Loucy (cell line): ENCODE data around the gene CCDC43.

Experiments used
- H2AFZ ChIP-seq: fragments of 200-600 bp; sonication (generic); 2 replicates; pipeline ENCODE4 v1.6.0; 2016; ENCODE audit warnings: antibody characterized with exemption, mild to moderate bottlenecking, low read length, moderate library complexity
- H3F3A ChIP-seq: fragments of 200-600 bp; 2 replicates; pipeline ENCODE4 v1.6.0; 2016; ENCODE audit warnings: antibody characterized with exemption, low read depth, mild to moderate bottlenecking
- H3K27me3 ChIP-seq: fragments of 200-600 bp; sonication (generic); 2 replicates; pipeline ENCODE4 v1.6.1; 2014; ENCODE audit warnings: low read length, mild to moderate bottlenecking; ENCODE audit not compliant: insufficient read depth, poor library complexity, severe bottlenecking
- H3K36me3 ChIP-seq: fragments of 200-600 bp; sonication (generic); 2 replicates; pipeline ENCODE4 v1.6.1; 2016; ENCODE audit warnings: low read length; ENCODE audit not compliant: insufficient read depth
- H3K4me1 ChIP-seq: fragments of 200-600 bp; sonication (generic); 2 replicates; pipeline ENCODE4 v1.5.1; 2014; ENCODE audit warnings: low read length, mild to moderate bottlenecking; ENCODE audit not compliant: insufficient read depth, poor library complexity, severe bottlenecking
- H3K4me2 ChIP-seq: fragments of 200-600 bp; sonication (generic); 2 replicates; pipeline ENCODE4 v1.6.0; 2014; ENCODE audit warnings: antibody characterized with exemption, low read length, low read depth, mild to moderate bottlenecking; ENCODE audit not compliant: poor library complexity, severe bottlenecking
- H3K4me3 ChIP-seq: fragments of 200-600 bp; sonication (generic); 2 replicates; pipeline ENCODE4 v1.5.1; 2014; ENCODE audit warnings: low read length, mild to moderate bottlenecking, mixed read lengths; ENCODE audit not compliant: poor library complexity, severe bottlenecking
- H3K79me2 ChIP-seq: fragments of 200-600 bp; sonication (generic); 2 replicates; pipeline ENCODE4 v1.6.1; 2014; ENCODE audit warnings: low read length; ENCODE audit not compliant: insufficient read depth
- H3K9ac ChIP-seq: fragments of 200-600 bp; sonication (generic); 2 replicates; pipeline ENCODE4 v1.6.0; 2014; ENCODE audit warnings: mild to moderate bottlenecking, low read depth, low read length, moderate library complexity; ENCODE audit not compliant: poor library complexity, severe bottlenecking
- H3K9me2 ChIP-seq: fragments of 200-600 bp; sonication (generic); replicated peaks from 2 replicates; pipeline ENCODE4 v1.6.1; 2016; ENCODE audit warnings: low read depth, low read length, mixed read lengths
- H3K9me3 ChIP-seq: fragments of 200-600 bp; sonication (generic); 2 replicates; pipeline ENCODE4 v1.6.1; 2014; ENCODE audit warnings: mild to moderate bottlenecking, antibody characterized with exemption, low read length, low read depth; ENCODE audit not compliant: insufficient read depth
- H4K20me1 ChIP-seq: fragments of 200-600 bp; sonication (generic); 2 replicates; pipeline ENCODE4 v1.6.0; 2014; ENCODE audit warnings: antibody characterized with exemption, low read length, mild to moderate bottlenecking; ENCODE audit not compliant: insufficient read depth, poor library complexity, severe bottlenecking
- EZH2phosphoT487 ChIP-seq: fragments of 200-600 bp; IDR thresholded peaks from 2 replicates; pipeline ENCODE4 v1.6.1; 2018; ENCODE audit warnings: antibody characterized with exemption, mild to moderate bottlenecking, moderate library complexity, borderline replicate concordance
- TF ChIP-seq, protein P1 (sequence below): fragments of 200-600 bp; sonication (generic); conservative IDR thresholded peaks from 2 replicates; pipeline ENCODE4 v1.5.1; 2014; ENCODE audit warnings: mild to moderate bottlenecking, antibody characterized with exemption, low read length

Gene CCDC43

DNA sequence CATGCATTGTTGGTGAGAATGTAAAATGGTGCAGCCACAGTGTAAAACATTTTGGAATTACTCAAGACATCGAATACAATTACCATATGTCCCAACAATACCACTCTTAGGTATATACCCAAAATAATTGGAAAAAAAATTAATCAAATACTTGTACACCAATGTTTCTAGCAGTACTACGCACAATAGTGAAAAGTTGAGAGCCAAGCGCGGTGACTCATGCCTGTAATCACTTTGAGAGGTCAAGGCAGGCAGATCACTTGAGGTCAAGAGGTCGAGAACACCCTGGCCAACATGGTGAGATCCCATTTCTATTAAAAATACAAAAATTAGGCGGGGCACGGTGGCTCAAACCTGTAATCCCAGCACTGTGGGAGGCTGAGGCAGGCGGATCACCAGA, 36.8 kb downstream of the CCDC43 start:
- no peak for TF ChIP-seq EZH2phosphoT487
- H3K9me3 ChIP-seq: no peaks in the 10 kb centered on the region
- H3K36me3 ChIP-seq: no peaks in the 10 kb centered on the region
- no peak overlapping the region for H3K4me2 ChIP-seq
- no peaks in the 10 kb centered on the region for H3K27me3 ChIP-seq
- no peaks in the 10 kb centered on the region for H3K79me2 ChIP-seq
- no peaks in the 10 kb centered on the region for H4K20me1 ChIP-seq
- H3K4me1 ChIP-seq: no peaks in the 10 kb centered on the region
- H3F3A ChIP-seq: no peaks in the 10 kb centered on the region
- H3K9me2 ChIP-seq: no peaks in the 10 kb centered on the region
- no peak overlapping the region for H3K9ac ChIP-seq
- no peak overlapping the region for H2AFZ ChIP-seq
- no peak overlapping the region for H3K4me3 ChIP-seq

DNA sequence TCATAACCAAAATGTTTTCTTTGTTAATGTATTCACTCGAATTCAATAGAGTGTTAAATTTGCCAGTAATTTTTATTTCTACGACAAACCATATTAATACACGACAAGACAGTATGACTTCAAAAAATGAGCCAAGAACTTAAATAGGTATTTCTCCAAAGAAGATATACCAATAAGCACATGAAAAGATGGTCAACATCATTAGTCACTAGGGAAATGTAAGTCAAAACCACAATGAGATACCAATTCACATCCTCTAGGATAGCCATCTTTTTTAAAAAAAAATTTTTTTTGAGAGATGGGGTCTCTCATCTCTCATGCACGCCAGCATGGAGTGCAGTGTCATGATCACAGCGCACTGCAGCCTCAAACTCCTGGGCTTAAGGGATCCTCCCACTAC, 38.3 kb downstream of the CCDC43 start:
- Histone ChIP-seq H3K4me3 (no peak overlapping the region), H3K79me2 (no peaks in the 10 kb centered on the region), H4K20me1 (no peaks in the 10 kb centered on the region), H3K36me3 (no peaks in the 10 kb centered on the region), H3K4me1 (no peaks in the 10 kb centered on the region), H2AFZ (no peak overlapping the region), H3K9me2 (no peaks in the 10 kb centered on the region), H3K4me2 (no peak overlapping the region), H3K27me3 (no peaks in the 10 kb centered on the region), H3K9ac (no peak overlapping the region), H3K9me3 (no peaks in the 10 kb centered on the region), H3F3A (no peaks in the 10 kb centered on the region)
- TF ChIP-seq, protein P1, sequence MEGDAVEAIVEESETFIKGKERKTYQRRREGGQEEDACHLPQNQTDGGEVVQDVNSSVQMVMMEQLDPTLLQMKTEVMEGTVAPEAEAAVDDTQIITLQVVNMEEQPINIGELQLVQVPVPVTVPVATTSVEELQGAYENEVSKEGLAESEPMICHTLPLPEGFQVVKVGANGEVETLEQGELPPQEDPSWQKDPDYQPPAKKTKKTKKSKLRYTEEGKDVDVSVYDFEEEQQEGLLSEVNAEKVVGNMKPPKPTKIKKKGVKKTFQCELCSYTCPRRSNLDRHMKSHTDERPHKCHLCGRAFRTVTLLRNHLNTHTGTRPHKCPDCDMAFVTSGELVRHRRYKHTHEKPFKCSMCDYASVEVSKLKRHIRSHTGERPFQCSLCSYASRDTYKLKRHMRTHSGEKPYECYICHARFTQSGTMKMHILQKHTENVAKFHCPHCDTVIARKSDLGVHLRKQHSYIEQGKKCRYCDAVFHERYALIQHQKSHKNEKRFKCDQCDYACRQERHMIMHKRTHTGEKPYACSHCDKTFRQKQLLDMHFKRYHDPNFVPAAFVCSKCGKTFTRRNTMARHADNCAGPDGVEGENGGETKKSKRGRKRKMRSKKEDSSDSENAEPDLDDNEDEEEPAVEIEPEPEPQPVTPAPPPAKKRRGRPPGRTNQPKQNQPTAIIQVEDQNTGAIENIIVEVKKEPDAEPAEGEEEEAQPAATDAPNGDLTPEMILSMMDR: no peak
- no peak for TF ChIP-seq EZH2phosphoT487

DNA sequence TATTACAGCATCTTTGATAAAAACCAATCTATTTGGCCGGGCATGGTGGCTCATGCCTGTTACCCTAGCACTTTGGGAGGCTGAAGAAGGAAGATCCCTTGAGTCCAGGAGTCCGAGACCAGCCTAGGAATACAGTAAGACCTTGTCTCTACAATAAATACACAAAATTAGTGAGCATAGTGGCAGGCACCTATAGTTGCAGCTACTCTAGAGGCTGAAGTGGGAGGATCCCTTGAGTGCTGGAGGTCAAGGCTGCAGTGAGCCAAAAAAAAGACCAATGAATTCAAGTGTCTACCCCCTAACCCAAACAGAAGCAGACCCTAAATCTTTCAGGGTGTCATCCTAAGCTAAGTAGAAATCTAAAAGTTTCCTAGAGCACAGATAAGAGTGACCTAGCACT, 40.6 kb downstream of the CCDC43 start:
- no peaks in the 10 kb centered on the region for H4K20me1 ChIP-seq

DNA sequence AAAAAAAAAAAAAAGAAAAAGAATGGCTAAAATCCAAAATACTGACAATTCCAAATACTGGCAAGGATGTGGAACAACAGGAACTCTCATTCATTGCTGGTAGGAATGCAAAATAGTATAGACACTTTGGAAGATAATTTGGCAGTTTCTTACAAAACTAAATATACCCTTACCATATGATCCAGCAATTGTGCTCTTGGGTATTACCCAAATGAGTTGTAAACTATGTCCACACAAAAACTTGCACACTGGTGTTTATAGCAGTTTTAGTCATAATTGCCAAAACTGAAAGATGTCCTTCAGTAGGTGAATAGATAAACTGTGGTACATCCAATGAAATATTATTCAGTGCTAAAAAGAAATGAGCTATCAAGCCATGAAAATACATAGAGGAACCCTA, 41.8 kb downstream of the CCDC43 start:
- Histone ChIP-seq H3K9ac (no peak overlapping the region), H3K4me3 (no peak overlapping the region), H3K4me1 (no peaks in the 10 kb centered on the region), H3K36me3 (no peaks in the 10 kb centered on the region), H2AFZ (no peak overlapping the region), H3K27me3 (no peaks in the 10 kb centered on the region), H4K20me1 (no peaks in the 10 kb centered on the region), H3K9me3 (no peaks in the 10 kb centered on the region), H3K4me2 (no peak overlapping the region), H3F3A (no peaks in the 10 kb centered on the region), H3K9me2 (no peaks in the 10 kb centered on the region), H3K79me2 (no peaks in the 10 kb centered on the region)
- TF ChIP-seq EZH2phosphoT487: no peak
- TF ChIP-seq, protein P1: no peak

More for the DNA sequence above, 40.6 kb downstream of the CCDC43 start:
- no peaks in the 10 kb centered on the region for H3K27me3 ChIP-seq
- no peak overlapping the region for H3K4me2 ChIP-seq
- no peaks in the 10 kb centered on the region for H3K9me2 ChIP-seq
- H2AFZ ChIP-seq: no peak overlapping the region
- no peaks in the 10 kb centered on the region for H3K4me1 ChIP-seq
- H3F3A ChIP-seq: no peaks in the 10 kb centered on the region
- H3K9me3 ChIP-seq: no peaks in the 10 kb centered on the region
- TF ChIP-seq, protein P1: no peak
- H3K79me2 ChIP-seq: no peaks in the 10 kb centered on the region
- no peak overlapping the region for H3K9ac ChIP-seq
- H3K36me3 ChIP-seq: no peaks in the 10 kb centered on the region
- H3K4me3 ChIP-seq: no peak overlapping the region
